ENCODE results near the gene UBE4B. TPM values are rescaled to one million over a fixed set of nuclear protein-coding genes. Genes with fewer than 3 reads are reported as not detected.

Gene UBE4B
- total RNA-seq, 1 donor = 73.1 TPM

- no peak overlapping the region for H2AFZ ChIP-seq (ENCODE audit: low read length)
- peak overlapping the region; percentile 4 for H3K4me2 ChIP-seq (ENCODE audit: insufficient read depth, low read length)
- no peaks in the 10 kb centered on the region for H3K36me3 ChIP-seq (ENCODE audit: insufficient read depth, low read length)
- H3K27me3 ChIP-seq (ENCODE audit: insufficient read depth, low read length) = no peaks in the 10 kb centered on the region
- H3K27ac ChIP-seq (ENCODE audit: low read depth, low read length) = peak overlapping the region; percentile 62
- TF ChIP-seq CTCF (IDR thresholded peaks at IDR 0.05; ENCODE audit: extremely low read depth, low read depth, low read length) = no peak
- peaks cover 65% of the 10 kb centered on the region for H3K79me2 ChIP-seq (ENCODE audit: insufficient read depth, low read length)
- H3K4me3 ChIP-seq (ENCODE audit: insufficient read depth, low read length) = no peak overlapping the region
- DNase-seq (ENCODE audit: insufficient read length, low spot score, missing footprints) = no peak
- H3K4me1 ChIP-seq (ENCODE audit: insufficient read depth, low read length) = peaks cover 20% of the 10 kb centered on the region
- peaks cover 20% of the 10 kb centered on the region for H4K20me1 ChIP-seq (ENCODE audit: insufficient read depth, low read length)
- no peaks in the 10 kb centered on the region for H3K9me3 ChIP-seq (ENCODE audit: low read depth, low read length)
Measured at GRCh38 chr1:10057796-10058195, 25.0 kb downstream of the UBE4B start.

- Histone ChIP-seq H3K79me2 (ENCODE audit: insufficient read depth, low read length) (peaks cover 68% of the 10 kb centered on the region), H3K36me3 (ENCODE audit: insufficient read depth, low read length) (no peaks in the 10 kb centered on the region), H3K4me3 (ENCODE audit: insufficient read depth, low read length) (no peak overlapping the region), H3K27ac (ENCODE audit: low read depth, low read length) (no peak overlapping the region), H3K4me2 (ENCODE audit: insufficient read depth, low read length) (no peak overlapping the region), H3K4me1 (ENCODE audit: insufficient read depth, low read length) (peaks cover 20% of the 10 kb centered on the region), H4K20me1 (ENCODE audit: insufficient read depth, low read length) (peaks cover 20% of the 10 kb centered on the region), H3K9me3 (ENCODE audit: low read depth, low read length) (no peaks in the 10 kb centered on the region), H2AFZ (ENCODE audit: low read length) (no peak overlapping the region), H3K27me3 (ENCODE audit: insufficient read depth, low read length) (no peaks in the 10 kb centered on the region)
- DNase-seq (ENCODE audit: insufficient read length, low spot score, missing footprints) = no peak
- no peak for TF ChIP-seq CTCF (IDR thresholded peaks at IDR 0.05; ENCODE audit: extremely low read depth, low read depth, low read length)
Measured at GRCh38 chr1:10059342-10059718, 26.6 kb downstream of the UBE4B start.

GRCh38 chr1:10060311-10061100, 27.7 kb downstream of the UBE4B start:
- peaks cover 20% of the 10 kb centered on the region for H4K20me1 ChIP-seq (ENCODE audit: insufficient read depth, low read length)
- no peak for TF ChIP-seq CTCF (IDR thresholded peaks at IDR 0.05; ENCODE audit: extremely low read depth, low read depth, low read length)
- H3K79me2 ChIP-seq (ENCODE audit: insufficient read depth, low read length) = peaks cover 70% of the 10 kb centered on the region

GRCh38 chr1:10061276-10061675, 28.5 kb downstream of the UBE4B start:
- Histone ChIP-seq H3K27me3 (ENCODE audit: insufficient read depth, low read length) (no peaks in the 10 kb centered on the region), H3K79me2 (ENCODE audit: insufficient read depth, low read length) (peaks cover 74% of the 10 kb centered on the region), H3K4me2 (ENCODE audit: insufficient read depth, low read length) (no peak overlapping the region), H3K4me1 (ENCODE audit: insufficient read depth, low read length) (peaks cover 24% of the 10 kb centered on the region), H3K9me3 (ENCODE audit: low read depth, low read length) (no peaks in the 10 kb centered on the region), H3K27ac (ENCODE audit: low read depth, low read length) (no peak overlapping the region), H2AFZ (ENCODE audit: low read length) (no peak overlapping the region), H3K4me3 (ENCODE audit: insufficient read depth, low read length) (no peak overlapping the region), H4K20me1 (ENCODE audit: insufficient read depth, low read length) (peaks cover 16% of the 10 kb centered on the region), H3K36me3 (ENCODE audit: insufficient read depth, low read length) (no peaks in the 10 kb centered on the region)
- no peak for DNase-seq (ENCODE audit: insufficient read length, low spot score, missing footprints)
- no peak for TF ChIP-seq CTCF (IDR thresholded peaks at IDR 0.05; ENCODE audit: extremely low read depth, low read depth, low read length)

More at GRCh38 chr1:10060311-10061100, 27.7 kb downstream of the UBE4B start:
- Histone ChIP-seq H3K4me2 (ENCODE audit: insufficient read depth, low read length) (no peak overlapping the region), H3K9me3 (ENCODE audit: low read depth, low read length) (no peaks in the 10 kb centered on the region), H3K27ac (ENCODE audit: low read depth, low read length) (no peak overlapping the region), H2AFZ (ENCODE audit: low read length) (no peak overlapping the region), H3K4me1 (ENCODE audit: insufficient read depth, low read length) (peaks cover 25% of the 10 kb centered on the region), H3K36me3 (ENCODE audit: insufficient read depth, low read length) (no peaks in the 10 kb centered on the region), H3K27me3 (ENCODE audit: insufficient read depth, low read length) (no peaks in the 10 kb centered on the region), H3K4me3 (ENCODE audit: insufficient read depth, low read length) (no peak overlapping the region)
- no peak for DNase-seq (ENCODE audit: insufficient read length, low spot score, missing footprints)

Data from osteoblast (primary cell).